HG03439 (cell line): Measurements from ENCODE around the gene TUBGCP2.

ENCODE experiments used
- ATAC-seq: cut with Tn5 transposase; IDR thresholded peaks from one replicate; pipeline ENCODE4 v1.9.1; 2021; ENCODE audit warnings: mild to moderate bottlenecking, moderate library complexity; ENCODE audit not compliant: unreplicated experiment

The TUBGCP2 gene

GRCh38 chr10:133252223-133252552 is 56.5 kb downstream of the TUBGCP2 start:
- ATAC-seq, result no peak

- no peak for ATAC-seq
Measured at GRCh38 chr10:133251388-133252222, 57.1 kb downstream of the TUBGCP2 start.

DNA sequence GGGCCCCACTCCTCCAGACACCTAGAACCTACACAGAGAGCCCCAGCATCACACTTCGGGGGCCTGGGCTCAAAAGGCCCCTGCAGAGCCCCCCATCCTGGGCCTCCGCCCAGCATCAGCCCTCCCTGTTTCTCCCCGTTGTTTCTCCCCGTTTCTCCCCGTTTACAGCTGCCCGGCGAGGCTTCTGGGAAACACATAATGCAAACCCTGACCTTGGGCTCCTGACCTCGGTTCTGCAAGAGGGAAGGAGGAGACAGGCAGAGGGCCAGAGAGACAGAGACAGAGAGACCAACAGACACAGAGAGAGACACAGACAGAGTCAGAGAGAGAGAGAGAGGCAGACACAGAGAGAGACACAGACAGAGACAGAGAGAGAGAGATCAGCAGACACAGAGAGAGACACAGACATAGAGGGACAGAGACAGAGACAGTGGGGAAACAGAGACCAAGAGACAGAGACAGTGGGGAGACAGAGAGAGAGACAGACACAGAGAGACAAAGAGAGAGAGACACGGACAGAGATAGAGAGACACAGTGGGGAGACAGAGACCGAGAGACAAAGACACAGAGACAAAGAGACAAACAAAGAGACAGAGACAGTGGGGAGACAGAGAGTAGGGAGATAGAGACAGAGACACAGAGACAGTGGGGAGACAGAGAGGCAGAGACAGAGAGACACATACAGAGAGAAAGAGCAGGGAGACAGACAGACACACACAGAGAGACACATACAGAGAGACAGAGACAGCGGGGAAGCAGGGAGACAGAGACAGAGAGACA is 58.5 kb downstream of the TUBGCP2 start:
- ATAC-seq, result no peak

DNA sequence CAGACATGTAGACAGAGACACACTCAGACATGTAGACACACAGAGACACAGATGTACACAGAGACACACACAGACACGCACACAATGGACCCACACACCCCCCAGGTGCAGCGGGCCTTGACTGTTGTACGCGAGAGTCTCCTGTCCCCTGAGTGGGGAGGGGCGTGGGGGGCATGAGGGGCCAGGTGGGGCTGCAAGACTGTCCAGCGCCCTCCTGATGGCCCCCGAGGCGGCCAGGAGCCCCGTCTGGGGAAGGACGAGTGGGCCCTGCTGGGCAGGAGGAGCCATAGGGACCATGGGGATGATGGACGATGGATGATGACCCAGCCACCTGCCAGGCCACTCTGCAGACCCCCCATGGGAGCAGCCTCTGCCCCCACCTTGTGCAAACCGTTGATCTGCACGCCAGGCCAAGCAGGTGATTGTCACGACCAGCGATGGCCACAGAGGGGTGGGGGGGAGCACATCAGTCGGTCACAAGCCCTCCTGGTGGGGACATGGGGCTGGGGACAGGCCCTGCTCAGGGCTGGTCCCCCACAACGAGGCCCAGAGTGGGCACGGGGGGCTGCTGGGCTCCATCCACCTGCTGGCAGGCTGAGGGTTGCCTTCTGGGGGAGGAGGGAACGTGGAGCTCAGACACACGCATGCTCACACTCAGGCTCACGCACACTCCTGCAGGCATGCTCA is 59.4 kb downstream of the TUBGCP2 start:
- no peak for ATAC-seq

GRCh38 chr10:133248334-133248715 is 60.3 kb downstream of the TUBGCP2 start:
- ATAC-seq, result no peak

GRCh38 chr10:133247681-133248333 is 60.9 kb downstream of the TUBGCP2 start:
- no peak for ATAC-seq

DNA sequence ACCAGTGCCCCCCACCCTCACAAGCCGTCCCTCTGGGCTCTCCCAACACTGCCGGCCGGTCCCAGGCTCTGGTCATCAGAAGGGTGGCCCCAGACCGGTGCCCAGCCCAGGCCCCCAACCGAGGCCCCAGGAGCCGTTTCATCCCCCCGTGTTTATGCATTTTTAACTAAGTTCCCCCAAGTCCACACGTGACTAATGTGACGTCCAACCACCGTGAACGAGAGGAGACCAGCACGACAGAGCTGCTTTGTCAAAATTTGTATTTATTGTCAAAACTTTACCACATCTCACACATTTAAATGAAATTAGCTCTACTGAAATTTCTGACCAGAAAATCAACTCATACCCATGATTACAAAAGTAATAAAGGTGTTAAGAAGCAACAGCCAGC is 62.4 kb downstream of the TUBGCP2 start:
- ATAC-seq, result no peak

GRCh38 chr10:133245439-133246235 is 63.0 kb downstream of the TUBGCP2 start:
- ATAC-seq, result no peak

DNA sequence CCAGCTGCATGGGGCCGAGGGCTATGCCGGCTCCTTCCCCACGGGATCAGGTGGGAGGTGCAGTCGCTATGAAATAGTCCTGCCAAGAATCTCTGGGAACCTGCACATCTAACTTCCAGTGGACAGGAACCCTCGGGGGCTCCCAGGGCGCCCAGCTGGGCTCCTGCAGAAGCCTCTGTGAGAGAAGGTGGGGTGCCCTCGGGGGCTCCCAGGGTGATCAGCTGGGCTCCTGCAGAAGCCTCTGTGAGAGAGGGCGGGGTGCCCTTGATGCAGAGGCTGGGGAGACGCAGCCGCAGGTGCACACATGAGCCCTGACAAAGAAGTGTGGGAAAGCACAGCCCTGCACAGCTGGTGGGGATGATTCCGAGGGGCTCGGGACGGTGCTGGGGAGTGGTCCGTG is 65.1 kb downstream of the TUBGCP2 start:
- no peak for ATAC-seq

- ATAC-seq, result no peak
Measured at GRCh38 chr10:133242611-133243356, 65.9 kb downstream of the TUBGCP2 start.

DNA sequence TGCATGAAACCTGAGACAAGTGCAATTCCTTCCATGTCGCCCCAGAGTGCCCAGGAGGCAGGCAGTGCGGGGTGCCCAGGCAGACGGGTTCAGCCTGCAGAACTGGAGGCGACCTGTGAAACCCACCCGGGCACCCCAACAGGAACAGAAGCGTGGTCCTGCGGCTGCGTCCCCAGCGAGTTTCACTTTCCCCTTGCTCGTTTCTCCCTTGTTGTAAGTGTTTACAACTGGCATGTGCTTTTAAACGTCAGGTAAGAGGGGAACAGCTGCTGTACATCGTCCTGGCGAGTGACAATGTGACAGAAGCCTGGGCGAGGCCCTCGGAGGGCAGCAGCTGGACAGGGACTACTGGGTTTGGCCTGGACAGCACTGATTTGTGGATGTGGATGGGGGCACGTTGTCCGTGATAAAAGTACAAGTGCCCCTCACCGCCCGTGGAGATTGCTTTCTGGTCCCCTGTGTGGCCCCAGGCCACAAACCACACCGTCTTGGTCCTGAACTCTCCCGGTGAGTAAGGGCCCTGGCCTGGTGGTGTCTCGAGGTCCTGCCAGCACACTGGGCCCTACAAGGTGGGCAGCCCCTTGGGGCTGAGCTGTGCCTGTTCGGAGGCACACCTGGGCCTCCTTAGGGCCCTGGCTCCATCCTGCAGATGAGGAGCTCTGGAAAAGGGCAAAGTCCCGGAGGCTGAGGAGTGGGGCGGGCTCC is 67.0 kb downstream of the TUBGCP2 start:
- ATAC-seq, result no peak

GRCh38 chr10:133239990-133240389 is 68.7 kb downstream of the TUBGCP2 start:
- ATAC-seq, result no peak

GRCh38 chr10:133238466-133238804 is 70.2 kb downstream of the TUBGCP2 start:
- no peak for ATAC-seq

GRCh38 chr10:133237588-133238465 is 70.8 kb downstream of the TUBGCP2 start, which contains the start of gene VENTX:
VENTX (plus strand) TSS chr10:133237855; CDS start chr10:133237915, 60 bp downstream.
- ATAC-seq, result no peak

GRCh38 chr10:133237241-133237587 is 71.5 kb downstream of the TUBGCP2 start:
- no peak for ATAC-seq

DNA sequence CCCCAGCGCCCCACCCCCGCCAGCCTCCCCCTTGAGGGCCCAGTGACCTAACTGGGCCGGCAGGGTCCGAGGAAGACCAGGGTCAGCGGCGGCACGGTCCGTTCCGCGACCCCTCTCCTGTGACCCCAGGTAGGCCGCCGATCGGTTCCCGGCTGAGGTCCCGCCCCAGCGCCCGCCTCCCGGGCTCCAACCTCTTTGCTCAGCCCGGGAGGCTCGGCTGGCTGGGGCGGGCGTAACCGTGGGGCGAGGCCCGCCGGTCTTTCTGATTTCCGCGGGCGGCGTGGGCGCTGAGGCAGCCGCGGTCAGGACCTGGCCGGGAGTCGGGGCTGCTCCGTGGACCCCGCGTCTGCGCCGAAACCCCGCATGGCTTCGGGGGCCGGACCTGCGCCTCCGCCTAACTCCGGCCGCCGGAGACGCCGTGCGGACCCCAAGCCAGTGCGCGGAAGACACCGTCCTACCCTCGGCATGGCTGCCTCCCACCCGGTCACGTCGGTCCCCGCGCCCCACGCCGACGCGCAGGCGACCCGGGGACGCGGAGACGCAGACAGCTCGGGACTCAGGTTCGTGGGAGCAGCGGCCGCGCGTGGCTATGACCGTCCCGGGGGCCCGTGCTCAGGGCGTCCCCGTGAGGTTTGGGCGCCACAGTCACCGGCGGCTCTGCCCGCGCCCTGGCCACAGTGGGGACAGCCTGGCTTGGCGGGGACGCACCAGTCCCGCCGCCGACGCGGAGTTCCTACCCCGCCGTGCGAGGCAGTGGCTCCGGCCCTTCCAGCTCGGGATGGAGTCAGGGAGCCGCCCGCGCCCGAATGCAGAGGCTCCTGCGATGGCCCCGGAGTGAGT is 72.1 kb downstream of the TUBGCP2 start:
- ATAC-seq, result no peak

DNA sequence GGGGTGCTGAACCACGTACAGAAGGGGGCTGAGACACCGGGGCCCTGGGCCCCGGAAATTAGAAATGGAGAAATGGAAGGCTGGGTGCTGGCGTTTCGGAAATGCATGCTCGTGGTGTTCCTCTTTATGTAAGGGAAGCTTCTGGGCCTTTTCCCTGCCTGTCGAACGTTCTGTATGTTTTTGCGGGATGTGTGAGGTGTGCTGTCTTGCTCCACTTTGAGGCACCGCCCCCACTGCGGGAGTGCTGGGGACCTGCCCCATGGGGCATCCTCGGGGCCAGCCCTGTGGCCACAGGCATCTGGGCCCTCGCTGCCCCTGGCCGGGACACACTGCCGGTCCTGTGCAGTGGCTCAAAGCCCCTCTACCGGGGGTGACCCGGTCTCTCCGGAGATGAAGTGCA is 72.7 kb downstream of the TUBGCP2 start:
- ATAC-seq, result no peak
